ENCODE results near the gene DBT. TPM values are rescaled to one million over a fixed set of nuclear protein-coding genes. Genes with fewer than 3 reads are reported as not detected.
A peak's percentile ranks its signal among the peaks of the same experiment; 100 is the strongest.

DBT gene
- total and polyA plus RNA-seq, 2 of the 13 experiments (the other 11 are each of a cell fraction or from before 2014, with no cell fraction given), result 3.3 to 10.2 TPM

GRCh38 chr1:100164702-100165101 lies 84.9 kb downstream of the DBT start:
- H3K4me2 ChIP-seq (ENCODE audit: low read depth, low read length), result no peak overlapping the region
- no peak overlapping the region for H3K27ac ChIP-seq (ENCODE audit: extremely low read length, insufficient read depth, low read length)
- ChIA-PET POLR2A (no interaction called here), CTCF (ENCODE audit: low intra/inter-chr PET ratio, low total read pairs) (no interaction called here)
- TF ChIP-seq ZNF121 (CRISPR knock-in tag; IDR thresholded peaks at IDR 0.05), result peak; percentile 53; the same call in 1 of the 2 replicates
- no peak for TF ChIP-seq PATZ1 (CRISPR knock-in tag; IDR thresholded peaks at IDR 0.05)
- TF ChIP-seq ZNF460 (CRISPR knock-in tag; IDR thresholded peaks at IDR 0.05; ENCODE audit: borderline replicate concordance), result peak; percentile 44; the same call in 1 of the 2 replicates
- in situ Hi-C loops (cut with HindIII; ENCODE audit: extremely low pct_ligation_motif_present, low pct_unique_long_range_greater_than_20kb), result no loop called here
- intact Hi-C loops (cut with micrococcal nuclease; ENCODE audit: unreplicated experiment), result no loop called here
- no peaks in the 10 kb centered on the region for H3K4me1 ChIP-seq (ENCODE audit: insufficient read depth, low read length)
- no TSS peak for BruUV-seq (replicated peaks)
- H3K79me2 ChIP-seq (ENCODE audit: insufficient read depth, low read length), result no peaks in the 10 kb centered on the region
- FAIRE-seq (no peak), ATAC-seq (no peak), DNase-seq (ENCODE audit: low spot score) (no peak)
- no peaks in the 10 kb centered on the region for H3K27me3 ChIP-seq (ENCODE audit: control insufficient read depth in 1 of 2, insufficient read depth in 2 of 2, low read length in 2 of 2)
- H4K20me1 ChIP-seq (ENCODE audit: insufficient read depth, low read length), result no peaks in the 10 kb centered on the region
- H3K9me3 ChIP-seq (ENCODE audit: low read length), result no peaks in the 10 kb centered on the region
- H3K4me3 ChIP-seq (replicated peaks in 1 of 3; ENCODE audit: insufficient read depth in 1 of 3, low read depth in 2 of 3, low read length in 3 of 3), result no peak overlapping the region
- H2AFZ ChIP-seq (ENCODE audit: low read length), result no peak overlapping the region
- H3K9ac ChIP-seq (ENCODE audit: insufficient read depth, low read depth, low read length), result no peak overlapping the region
- H3K36me3 ChIP-seq (replicated peaks in 1 of 2; ENCODE audit: control insufficient read depth in 1 of 2, insufficient read depth in 2 of 2, low read length in 2 of 2), result no peaks in the 10 kb centered on the region
- WGBS (ENCODE audit: low lambda C conversion rate), result 37% methylated on average over 5 of the region's 5 CpGs

GRCh38 chr1:100164216-100164615 lies 85.4 kb downstream of the DBT start:
- Histone ChIP-seq H2AFZ (ENCODE audit: low read length) (no peak overlapping the region), H4K20me1 (ENCODE audit: insufficient read depth, low read length) (no peaks in the 10 kb centered on the region), H3K4me1 (ENCODE audit: insufficient read depth, low read length) (no peaks in the 10 kb centered on the region), H3K4me3 (replicated peaks in 1 of 3; ENCODE audit: insufficient read depth in 1 of 3, low read depth in 2 of 3, low read length in 3 of 3) (no peak overlapping the region), H3K27me3 (ENCODE audit: control insufficient read depth in 1 of 2, insufficient read depth in 2 of 2, low read length in 2 of 2) (no peaks in the 10 kb centered on the region), H3K79me2 (ENCODE audit: insufficient read depth, low read length) (no peaks in the 10 kb centered on the region), H3K9ac (ENCODE audit: insufficient read depth, low read depth, low read length) (no peak overlapping the region), H3K27ac (ENCODE audit: extremely low read length, insufficient read depth, low read length) (no peak overlapping the region), H3K4me2 (ENCODE audit: low read depth, low read length) (no peak overlapping the region), H3K9me3 (ENCODE audit: low read length) (no peaks in the 10 kb centered on the region), H3K36me3 (replicated peaks in 1 of 2; ENCODE audit: control insufficient read depth in 1 of 2, insufficient read depth in 2 of 2, low read length in 2 of 2) (no peaks in the 10 kb centered on the region)
- WGBS (ENCODE audit: low lambda C conversion rate), result 20% methylated on average over 2 of the region's 2 CpGs
- ATAC-seq (no peak), DNase-seq (ENCODE audit: low spot score) (no peak), FAIRE-seq (no peak)
- in situ Hi-C loops (cut with HindIII; ENCODE audit: extremely low pct_ligation_motif_present, low pct_unique_long_range_greater_than_20kb) (no loop called here), intact Hi-C loops (cut with micrococcal nuclease; ENCODE audit: unreplicated experiment) (no loop called here)
- BruUV-seq (replicated peaks), result no TSS peak
- TF ChIP-seq SNAPC2 (CRISPR knock-in tag; IDR thresholded peaks at IDR 0.05), result no peak
- TF ChIP-seq, protein P1, sequence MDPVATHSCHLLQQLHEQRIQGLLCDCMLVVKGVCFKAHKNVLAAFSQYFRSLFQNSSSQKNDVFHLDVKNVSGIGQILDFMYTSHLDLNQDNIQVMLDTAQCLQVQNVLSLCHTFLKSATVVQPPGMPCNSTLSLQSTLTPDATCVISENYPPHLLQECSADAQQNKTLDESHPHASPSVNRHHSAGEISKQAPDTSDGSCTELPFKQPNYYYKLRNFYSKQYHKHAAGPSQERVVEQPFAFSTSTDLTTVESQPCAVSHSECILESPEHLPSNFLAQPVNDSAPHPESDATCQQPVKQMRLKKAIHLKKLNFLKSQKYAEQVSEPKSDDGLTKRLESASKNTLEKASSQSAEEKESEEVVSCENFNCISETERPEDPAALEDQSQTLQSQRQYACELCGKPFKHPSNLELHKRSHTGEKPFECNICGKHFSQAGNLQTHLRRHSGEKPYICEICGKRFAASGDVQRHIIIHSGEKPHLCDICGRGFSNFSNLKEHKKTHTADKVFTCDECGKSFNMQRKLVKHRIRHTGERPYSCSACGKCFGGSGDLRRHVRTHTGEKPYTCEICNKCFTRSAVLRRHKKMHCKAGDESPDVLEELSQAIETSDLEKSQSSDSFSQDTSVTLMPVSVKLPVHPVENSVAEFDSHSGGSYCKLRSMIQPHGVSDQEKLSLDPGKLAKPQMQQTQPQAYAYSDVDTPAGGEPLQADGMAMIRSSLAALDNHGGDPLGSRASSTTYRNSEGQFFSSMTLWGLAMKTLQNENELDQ (CRISPR knock-in tag; IDR thresholded peaks at IDR 0.05; ENCODE audit: borderline replicate concordance), result no peak
- no peak for TF ChIP-seq NFE2L1 (CRISPR knock-in tag; IDR thresholded peaks at IDR 0.05; ENCODE audit: borderline replicate concordance)
- no peak for TF ChIP-seq ZNF768 (CRISPR knock-in tag; IDR thresholded peaks at IDR 0.05)
- TF ChIP-seq ZBTB39 (CRISPR knock-in tag; IDR thresholded peaks at IDR 0.05), result no peak
- CTCF ChIA-PET (ENCODE audit: low intra/inter-chr PET ratio, low total read pairs), result no interaction called here
- POLR2A ChIA-PET, result no interaction called here
